ENCODE results near the gene VSIG2.
"Not testable (repeated sequence)": the region's sequence is repeated elsewhere in the genome, so short reads cannot be mapped to it uniquely, and the experiment has no call there.

VSIG2 gene

GRCh38 chr11:124778281-124778680 is 26.2 kb upstream of the VSIG2 start:
- no peaks in the 10 kb centered on the region for H3K9me3 ChIP-seq (ENCODE audit: insufficient read depth, low read length)
- no peak for TF ChIP-seq EZH2phosphoT487 (conservative IDR thresholded peaks at IDR 0.05; ENCODE audit: low read length)
- TF ChIP-seq, protein P1, sequence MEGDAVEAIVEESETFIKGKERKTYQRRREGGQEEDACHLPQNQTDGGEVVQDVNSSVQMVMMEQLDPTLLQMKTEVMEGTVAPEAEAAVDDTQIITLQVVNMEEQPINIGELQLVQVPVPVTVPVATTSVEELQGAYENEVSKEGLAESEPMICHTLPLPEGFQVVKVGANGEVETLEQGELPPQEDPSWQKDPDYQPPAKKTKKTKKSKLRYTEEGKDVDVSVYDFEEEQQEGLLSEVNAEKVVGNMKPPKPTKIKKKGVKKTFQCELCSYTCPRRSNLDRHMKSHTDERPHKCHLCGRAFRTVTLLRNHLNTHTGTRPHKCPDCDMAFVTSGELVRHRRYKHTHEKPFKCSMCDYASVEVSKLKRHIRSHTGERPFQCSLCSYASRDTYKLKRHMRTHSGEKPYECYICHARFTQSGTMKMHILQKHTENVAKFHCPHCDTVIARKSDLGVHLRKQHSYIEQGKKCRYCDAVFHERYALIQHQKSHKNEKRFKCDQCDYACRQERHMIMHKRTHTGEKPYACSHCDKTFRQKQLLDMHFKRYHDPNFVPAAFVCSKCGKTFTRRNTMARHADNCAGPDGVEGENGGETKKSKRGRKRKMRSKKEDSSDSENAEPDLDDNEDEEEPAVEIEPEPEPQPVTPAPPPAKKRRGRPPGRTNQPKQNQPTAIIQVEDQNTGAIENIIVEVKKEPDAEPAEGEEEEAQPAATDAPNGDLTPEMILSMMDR (IDR thresholded peaks at IDR 0.05; ENCODE audit: insufficient read depth, low read length, poor library complexity, severe bottlenecking): no peak
- no peak overlapping the region for H2AFZ ChIP-seq (ENCODE audit: low read depth, low read length, severe bottlenecking)
- H3K27ac ChIP-seq (ENCODE audit: low read depth, low read length): no peak overlapping the region
- no peak overlapping the region for H3K4me3 ChIP-seq (ENCODE audit: insufficient read depth, low read length, poor library complexity, severe bottlenecking)
- H3K27me3 ChIP-seq (ENCODE audit: low read length): no peaks in the 10 kb centered on the region
- no peaks in the 10 kb centered on the region for H3K79me2 ChIP-seq (ENCODE audit: insufficient read depth, low read length)
- no peak overlapping the region for H3K4me2 ChIP-seq (ENCODE audit: low read depth, low read length, poor library complexity, severe bottlenecking)
- no peaks in the 10 kb centered on the region for H3K36me3 ChIP-seq (ENCODE audit: low read length)
- no peaks in the 10 kb centered on the region for H4K20me1 ChIP-seq (ENCODE audit: low read depth, low read length)
- H3K9me2 ChIP-seq (replicated peaks; ENCODE audit: insufficient read depth, low read length): no peaks in the 10 kb centered on the region
- no peaks in the 10 kb centered on the region for H3F3A ChIP-seq (ENCODE audit: insufficient read depth)
- H3K9ac ChIP-seq (ENCODE audit: low read length): no peak overlapping the region

GRCh38 chr11:124776865-124777645 is 25.0 kb upstream of the VSIG2 start:
- no peaks in the 10 kb centered on the region for H3K36me3 ChIP-seq (ENCODE audit: low read length)
- no peaks in the 10 kb centered on the region for H3K9me2 ChIP-seq (replicated peaks; ENCODE audit: insufficient read depth, low read length)
- H3F3A ChIP-seq (ENCODE audit: insufficient read depth): no peaks in the 10 kb centered on the region
- H4K20me1 ChIP-seq (ENCODE audit: low read depth, low read length): no peaks in the 10 kb centered on the region
- H3K79me2 ChIP-seq (ENCODE audit: insufficient read depth, low read length): no peaks in the 10 kb centered on the region
- TF ChIP-seq, protein P1 (IDR thresholded peaks at IDR 0.05; ENCODE audit: insufficient read depth, low read length, poor library complexity, severe bottlenecking): no peak
- no peak for TF ChIP-seq EZH2phosphoT487 (conservative IDR thresholded peaks at IDR 0.05; ENCODE audit: low read length)
- no peak overlapping the region for H3K4me3 ChIP-seq (ENCODE audit: insufficient read depth, low read length, poor library complexity, severe bottlenecking)
- no peak overlapping the region for H2AFZ ChIP-seq (ENCODE audit: low read depth, low read length, severe bottlenecking)
- no peak overlapping the region for H3K4me2 ChIP-seq (ENCODE audit: low read depth, low read length, poor library complexity, severe bottlenecking)
- H3K27ac ChIP-seq (ENCODE audit: low read depth, low read length): no peak overlapping the region
- no peak overlapping the region for H3K9ac ChIP-seq (ENCODE audit: low read length)
- H3K9me3 ChIP-seq (ENCODE audit: insufficient read depth, low read length): no peaks in the 10 kb centered on the region
- no peaks in the 10 kb centered on the region for H3K27me3 ChIP-seq (ENCODE audit: low read length)

- H3K27me3 ChIP-seq (ENCODE audit: low read length); H2AFZ ChIP-seq (ENCODE audit: low read depth, low read length, severe bottlenecking); H3K27ac ChIP-seq (ENCODE audit: low read depth, low read length): not testable (repeated sequence)
Observed at GRCh38 chr11:124770959-124771358, 18.9 kb upstream of the VSIG2 start.

More at GRCh38 chr11:124770959-124771358, 18.9 kb upstream of the VSIG2 start:
- H3K9me2 ChIP-seq (replicated peaks; ENCODE audit: insufficient read depth, low read length); H3K4me3 ChIP-seq (ENCODE audit: insufficient read depth, low read length, poor library complexity, severe bottlenecking); H3K36me3 ChIP-seq (ENCODE audit: low read length); H4K20me1 ChIP-seq (ENCODE audit: low read depth, low read length); H3K9me3 ChIP-seq (ENCODE audit: insufficient read depth, low read length); H3K79me2 ChIP-seq (ENCODE audit: insufficient read depth, low read length); H3F3A ChIP-seq (ENCODE audit: insufficient read depth); H3K9ac ChIP-seq (ENCODE audit: low read length); H3K4me2 ChIP-seq (ENCODE audit: low read depth, low read length, poor library complexity, severe bottlenecking): not testable (repeated sequence)
